Neural crest cell (in vitro differentiated cells): ENCODE results near the gene HGD. TPM values are rescaled to one million over a fixed set of nuclear protein-coding genes. Genes with fewer than 3 reads are reported as not detected.
A peak's percentile ranks its signal among the peaks of the same experiment; 100 is the strongest.
"Not testable (repeated sequence)": the region's sequence is repeated elsewhere in the genome, so short reads cannot be mapped to it uniquely, and the experiment has no call there.

Source experiments
- DNase-seq: peaks from one replicate; pipeline ENCODE4 v3.0.0; 2021; ENCODE audit warnings: low read depth, mixed read lengths, low spot score
- H3K27ac Mint-ChIP-seq: one replicate; pipeline ENCODE4 v1.8.0; 2021; ENCODE audit warnings: mild to moderate bottlenecking, mixed read lengths; ENCODE audit not compliant: unreplicated experiment
- H3K27me3 Mint-ChIP-seq: 2 replicates; pipeline ENCODE4 v1.8.0; 2021; ENCODE audit warnings: low read depth, mild to moderate bottlenecking, mixed read lengths
- H3K36me3 Mint-ChIP-seq: 2 replicates; pipeline ENCODE4 v1.8.0; 2021; ENCODE audit warnings: low read depth, mild to moderate bottlenecking, mixed read lengths
- H3K4me1 Mint-ChIP-seq: 2 replicates; pipeline ENCODE4 v1.8.0; 2021; ENCODE audit warnings: mixed read lengths
- H3K4me3 Mint-ChIP-seq: one replicate; pipeline ENCODE4 v1.8.0; 2021; ENCODE audit warnings: mild to moderate bottlenecking, mixed read lengths
- H3K9me3 Mint-ChIP-seq: 2 replicates; pipeline ENCODE4 v1.8.0; 2021; ENCODE audit warnings: mixed read lengths
- total RNA-seq: library from RNA; stranded (reverse); gene quantifications from 2 replicates; pipeline ENCODE4 v1.2.1, GENCODE V29; 2021
- TF ChIP-seq, protein P1 (sequence below): fragments of 200-600 bp; sonication (generic); conservative IDR thresholded peaks from 2 replicates; pipeline ENCODE4 v1.5.0; 2021; ENCODE audit warnings: antibody characterized with exemption, mild to moderate bottlenecking

HGD gene
- total RNA-seq, 1 donor from 2014 or later: 1.2 TPM

DNA sequence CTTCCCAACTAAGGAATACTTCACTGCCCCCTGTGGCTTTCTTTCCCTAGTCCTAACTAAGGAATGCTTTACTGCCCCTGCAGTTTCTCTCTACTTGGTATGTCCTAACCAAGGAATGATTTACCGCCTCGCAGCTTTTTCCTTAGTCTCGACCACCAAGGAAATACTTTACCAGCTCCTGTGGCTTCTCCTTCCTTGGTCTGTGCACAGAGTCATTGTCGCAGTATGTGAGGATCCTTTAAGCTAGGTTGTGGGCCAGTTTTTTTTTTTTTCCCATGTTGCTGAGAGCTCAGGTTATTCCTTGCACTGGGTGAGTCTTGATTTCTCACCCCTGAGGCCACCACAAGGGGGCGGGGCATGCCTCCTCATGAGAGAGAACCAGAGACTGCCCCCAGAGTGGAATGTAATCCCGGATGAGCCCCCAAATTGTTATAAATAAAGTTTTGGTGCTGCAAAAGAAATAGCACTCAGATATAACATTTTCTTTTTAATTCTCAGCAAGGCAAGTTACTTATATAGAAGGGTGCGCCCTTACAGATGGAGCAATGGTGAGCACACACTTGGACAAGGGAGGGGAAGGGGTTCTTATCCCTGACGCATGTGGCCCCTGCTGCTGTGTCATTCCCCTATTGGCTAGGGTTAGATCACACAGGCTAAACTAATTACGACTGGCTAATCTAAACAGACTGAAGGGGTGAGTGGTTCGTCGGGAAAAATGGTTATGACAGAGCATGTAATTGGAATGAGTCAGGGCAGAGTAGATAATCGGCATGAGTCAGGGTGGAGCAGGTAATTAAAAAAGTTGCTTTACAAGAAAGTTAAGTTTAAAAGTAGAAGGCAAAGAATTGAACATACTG is 58.9 kb downstream of the HGD start:
- peaks cover 13% of the 10 kb centered on the region for H3K4me1 Mint-ChIP-seq
- no peaks in the 10 kb centered on the region for H3K27me3 Mint-ChIP-seq
- no peaks in the 10 kb centered on the region for H3K36me3 Mint-ChIP-seq
- H3K9me3 Mint-ChIP-seq: no peaks in the 10 kb centered on the region
- no peak overlapping the region for H3K4me3 Mint-ChIP-seq
- H3K27ac Mint-ChIP-seq: no peak overlapping the region
- peak; percentile 68 for DNase-seq
- TF ChIP-seq, protein P1, sequence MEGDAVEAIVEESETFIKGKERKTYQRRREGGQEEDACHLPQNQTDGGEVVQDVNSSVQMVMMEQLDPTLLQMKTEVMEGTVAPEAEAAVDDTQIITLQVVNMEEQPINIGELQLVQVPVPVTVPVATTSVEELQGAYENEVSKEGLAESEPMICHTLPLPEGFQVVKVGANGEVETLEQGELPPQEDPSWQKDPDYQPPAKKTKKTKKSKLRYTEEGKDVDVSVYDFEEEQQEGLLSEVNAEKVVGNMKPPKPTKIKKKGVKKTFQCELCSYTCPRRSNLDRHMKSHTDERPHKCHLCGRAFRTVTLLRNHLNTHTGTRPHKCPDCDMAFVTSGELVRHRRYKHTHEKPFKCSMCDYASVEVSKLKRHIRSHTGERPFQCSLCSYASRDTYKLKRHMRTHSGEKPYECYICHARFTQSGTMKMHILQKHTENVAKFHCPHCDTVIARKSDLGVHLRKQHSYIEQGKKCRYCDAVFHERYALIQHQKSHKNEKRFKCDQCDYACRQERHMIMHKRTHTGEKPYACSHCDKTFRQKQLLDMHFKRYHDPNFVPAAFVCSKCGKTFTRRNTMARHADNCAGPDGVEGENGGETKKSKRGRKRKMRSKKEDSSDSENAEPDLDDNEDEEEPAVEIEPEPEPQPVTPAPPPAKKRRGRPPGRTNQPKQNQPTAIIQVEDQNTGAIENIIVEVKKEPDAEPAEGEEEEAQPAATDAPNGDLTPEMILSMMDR: peak; percentile 57

DNA sequence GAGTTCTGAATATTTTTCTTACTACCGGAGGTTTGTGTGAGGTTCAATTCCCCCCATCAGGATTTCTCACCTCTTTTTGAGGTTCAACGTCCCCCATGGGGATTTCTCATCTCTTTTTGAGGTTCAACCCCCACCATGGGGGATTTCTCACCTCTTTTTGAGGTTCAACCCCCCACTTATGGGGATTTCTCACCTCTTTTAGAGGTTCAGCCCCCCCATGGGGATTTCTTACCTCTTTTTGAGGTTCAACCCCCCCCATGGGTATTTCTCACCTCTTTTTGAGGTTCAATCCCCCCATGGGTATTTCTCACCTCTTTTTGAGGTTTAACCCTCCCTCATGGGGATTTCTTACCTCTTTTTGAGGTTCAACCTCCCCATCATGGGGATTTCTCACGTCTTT is 59.6 kb downstream of the HGD start:
- H3K4me3 Mint-ChIP-seq: no peak overlapping the region
- no peaks in the 10 kb centered on the region for H3K36me3 Mint-ChIP-seq
- no peak for DNase-seq
- TF ChIP-seq, protein P1: no peak
- no peaks in the 10 kb centered on the region for H3K9me3 Mint-ChIP-seq
- H3K27me3 Mint-ChIP-seq: no peaks in the 10 kb centered on the region
- H3K27ac Mint-ChIP-seq: no peak overlapping the region
- peaks cover 13% of the 10 kb centered on the region for H3K4me1 Mint-ChIP-seq

DNA sequence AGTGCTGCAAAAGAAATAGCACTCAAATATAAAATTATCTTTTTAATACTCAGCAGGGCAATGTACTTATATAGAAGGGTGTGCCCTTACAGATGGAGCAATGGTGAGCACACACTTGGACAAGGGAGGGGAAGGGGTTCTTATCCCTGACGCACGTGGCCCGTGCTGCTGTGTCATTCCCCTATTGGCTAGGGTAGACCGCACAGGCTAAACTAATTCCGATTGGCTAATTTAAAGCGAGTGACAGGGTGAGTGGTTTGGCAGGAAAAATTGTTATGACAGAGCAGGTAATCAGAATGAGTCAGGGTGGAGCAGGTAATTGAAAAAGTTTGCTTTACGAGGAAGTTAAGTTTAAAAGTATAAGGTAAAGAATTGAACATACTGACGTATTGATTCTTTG is 65.3 kb downstream of the HGD start:
- H3K36me3 Mint-ChIP-seq, H3K27ac Mint-ChIP-seq, H3K4me1 Mint-ChIP-seq: not testable (repeated sequence)

DNA sequence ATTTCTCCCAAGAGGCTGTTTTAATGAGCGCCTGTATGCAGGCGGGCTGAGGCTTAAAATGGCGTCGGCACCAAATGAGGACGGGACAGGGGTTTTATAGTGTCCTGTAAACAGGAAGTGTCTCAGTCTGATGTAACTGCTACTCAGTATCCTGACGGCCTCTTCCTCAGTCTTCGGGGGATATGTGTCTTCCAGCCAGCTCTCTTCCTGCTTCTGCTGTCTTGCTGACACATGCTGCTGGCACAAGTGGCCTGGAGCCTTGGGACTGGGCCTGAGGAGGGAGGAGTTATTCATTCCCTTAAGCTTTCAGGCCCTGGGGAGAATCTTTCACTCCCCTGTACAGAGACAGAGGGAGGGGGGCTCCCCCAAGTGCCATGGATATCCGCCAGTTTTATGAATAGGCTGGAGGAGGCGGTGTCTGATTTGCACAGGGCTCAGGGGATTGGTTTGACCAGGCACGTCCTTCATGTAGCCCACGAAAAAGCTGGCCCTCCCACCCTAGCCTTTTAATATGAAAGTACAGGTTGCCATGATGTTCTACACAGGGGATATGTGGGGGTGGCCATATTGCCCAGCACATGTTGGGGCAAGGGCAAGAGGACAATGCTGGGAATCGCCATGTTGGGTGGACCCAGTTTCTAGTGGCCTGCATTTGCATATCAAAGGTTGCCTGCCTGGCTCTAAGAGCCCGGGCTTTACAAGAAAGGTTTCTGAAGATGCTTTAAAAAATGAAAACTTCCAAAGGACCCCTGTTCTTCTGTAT is 66.0 kb downstream of the HGD start:
- Mint-ChIP-seq H3K27ac (no peak overlapping the region), H3K4me1 (no peaks in the 10 kb centered on the region), H3K9me3 (no peaks in the 10 kb centered on the region), H3K27me3 (no peaks in the 10 kb centered on the region), H3K36me3 (no peaks in the 10 kb centered on the region), H3K4me3 (no peak overlapping the region)
- TF ChIP-seq, protein P1: no peak
- DNase-seq: no peak

More for the DNA sequence above, 65.3 kb downstream of the HGD start:
- H3K27me3 Mint-ChIP-seq, H3K9me3 Mint-ChIP-seq, DNase-seq, H3K4me3 Mint-ChIP-seq: not testable (repeated sequence)

DNA sequence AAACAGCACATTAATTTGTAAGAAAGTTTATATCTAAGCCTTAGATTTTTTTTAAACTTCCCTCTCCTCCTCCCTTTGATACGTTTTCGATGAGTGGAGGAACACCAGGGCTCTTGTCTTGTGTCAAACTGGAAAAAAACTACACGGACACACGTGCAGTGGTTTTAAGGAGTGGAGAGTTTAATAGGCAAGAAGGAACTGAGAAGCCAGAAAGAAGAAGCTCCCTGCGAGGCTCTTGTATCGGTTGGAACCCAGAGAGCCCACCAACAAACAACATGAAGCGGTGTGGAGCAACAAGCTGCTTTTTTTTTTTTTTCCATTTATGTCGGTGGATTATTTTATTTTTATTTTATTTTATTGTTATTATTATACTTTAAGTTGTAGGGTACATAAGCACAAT is 67.3 kb downstream of the HGD start:
- no peaks in the 10 kb centered on the region for H3K4me1 Mint-ChIP-seq
- no peak overlapping the region for H3K4me3 Mint-ChIP-seq
- no peak overlapping the region for H3K27ac Mint-ChIP-seq
- H3K36me3 Mint-ChIP-seq: no peaks in the 10 kb centered on the region
- TF ChIP-seq, protein P1: no peak
- no peaks in the 10 kb centered on the region for H3K27me3 Mint-ChIP-seq
- no peak for DNase-seq
- H3K9me3 Mint-ChIP-seq: peaks cover under 1% of the 10 kb centered on the region

DNA sequence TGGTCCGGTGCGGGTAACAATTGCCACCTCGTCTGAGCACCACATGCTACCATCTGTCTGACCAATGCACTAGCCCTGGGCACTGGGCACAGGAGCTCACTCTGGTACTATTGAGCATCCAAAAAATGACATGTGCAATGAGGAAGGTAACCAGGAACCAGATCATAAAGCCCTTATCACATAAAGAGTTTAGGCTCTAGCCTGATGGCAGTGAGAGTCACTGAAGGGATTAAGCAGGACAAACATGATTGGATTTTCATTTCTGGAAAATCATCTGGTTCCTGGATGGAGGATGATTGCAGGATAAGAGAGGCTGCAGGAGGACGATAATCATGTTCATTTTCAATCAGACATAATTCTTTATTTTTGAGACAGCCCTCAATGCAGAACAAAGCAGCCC is 73.5 kb downstream of the HGD start:
- H3K9me3 Mint-ChIP-seq: peaks cover 3% of the 10 kb centered on the region
- H3K36me3 Mint-ChIP-seq: no peaks in the 10 kb centered on the region
- H3K27ac Mint-ChIP-seq: no peak overlapping the region
- H3K4me1 Mint-ChIP-seq: no peaks in the 10 kb centered on the region
- H3K4me3 Mint-ChIP-seq: no peak overlapping the region
- DNase-seq: no peak
- H3K27me3 Mint-ChIP-seq: no peaks in the 10 kb centered on the region
- TF ChIP-seq, protein P1: no peak
